Measurements from ENCODE around the gene TSC22D2.

- TF ChIP-seq CTCF (IDR thresholded peaks at IDR 0.05) (no peak), POLR2A (IDR thresholded peaks at IDR 0.05) (no peak)
Observed at GRCh38 chr3:150472421-150472820, 64.3 kb downstream of the TSC22D2 start.

Measured in thyroid gland (tissue), 4 donors.